Germinal center (tissue), 1 donor: ENCODE results near the gene C1orf53.
"Not testable (repeated sequence)": the region's sequence is repeated elsewhere in the genome, so short reads cannot be mapped to it uniquely, and the experiment has no call there.

Experiments
- DNase-seq: peaks from one replicate; pipeline ENCODE4 v3.0.0; 2012; ENCODE audit warnings: mixed read lengths, low spot score

Gene C1orf53

GRCh38 chr1:197902454-197903195 lies at the start of gene C1orf53:
Gene C1orf53, plus strand, starts transcription at chr1:197902630. Its CDS starts 20 bp downstream, at chr1:197902650.
- peak; percentile 92 for DNase-seq

GRCh38 chr1:197855751-197856150 lies 46.7 kb upstream of the C1orf53 start:
- DNase-seq, result not testable (repeated sequence)

- DNase-seq, result peak; percentile 29
Observed at GRCh38 chr1:197857477-197857876, 45.0 kb upstream of the C1orf53 start.

- DNase-seq, result no peak
Observed at GRCh38 chr1:197859024-197859423, 43.4 kb upstream of the C1orf53 start.

- DNase-seq, result no peak
Observed at GRCh38 chr1:197862221-197862620, 40.2 kb upstream of the C1orf53 start.

GRCh38 chr1:197862671-197863070 lies 39.8 kb upstream of the C1orf53 start:
- DNase-seq, result no peak

GRCh38 chr1:197865809-197866208 lies 36.6 kb upstream of the C1orf53 start:
- no peak for DNase-seq

GRCh38 chr1:197868751-197869489 lies 33.5 kb upstream of the C1orf53 start:
- peak; percentile 41 for DNase-seq

- no peak for DNase-seq
Observed at GRCh38 chr1:197869490-197870077, 32.8 kb upstream of the C1orf53 start.

- DNase-seq, result no peak
Observed at GRCh38 chr1:197876894-197877293, 25.5 kb upstream of the C1orf53 start.

- DNase-seq, result not testable (repeated sequence)
Observed at GRCh38 chr1:197880385-197880784, 22.0 kb upstream of the C1orf53 start.

- not testable (repeated sequence) for DNase-seq
Observed at GRCh38 chr1:197882241-197882640, 20.2 kb upstream of the C1orf53 start.

GRCh38 chr1:197884173-197884572 lies 18.3 kb upstream of the C1orf53 start:
- DNase-seq, result no peak

GRCh38 chr1:197890936-197891335 lies 11.5 kb upstream of the C1orf53 start:
- DNase-seq, result no peak

GRCh38 chr1:197892684-197893083 lies 9.7 kb upstream of the C1orf53 start:
- DNase-seq, result no peak

GRCh38 chr1:197896301-197896700 lies 6.1 kb upstream of the C1orf53 start:
- no peak for DNase-seq

GRCh38 chr1:197899037-197899436 lies 3.4 kb upstream of the C1orf53 start:
- no peak for DNase-seq

- DNase-seq, result no peak
Observed at GRCh38 chr1:197902131-197902453, 338 bp upstream of the C1orf53 start.

GRCh38 chr1:197903196-197903514 lies 725 bp downstream of the C1orf53 start:
- no peak for DNase-seq

- DNase-seq, result no peak
Observed at GRCh38 chr1:197904126-197904787, 1.8 kb downstream of the C1orf53 start.

- no peak for DNase-seq
Observed at GRCh38 chr1:197905699-197906351, 3.4 kb downstream of the C1orf53 start.
